Transverse colon (tissue), 4 donors: Measurements from ENCODE around the gene ENTPD3. TPM values are rescaled to one million over a fixed set of nuclear protein-coding genes. Genes with fewer than 3 reads are reported as not detected.

Source experiments
- DNase-seq: peaks from one replicate; pipeline ENCODE4 v3.0.0-alpha.2; 2019
- H3K27ac ChIP-seq, 4 donors: fragments of 200-600 bp; sonication (generic); 2 replicates each; pipeline ENCODE4 v1.5.1; 2016 to 2018; ENCODE audit warnings: inconsistent platforms in 4 of 4
- H3K27me3 ChIP-seq: fragments of 200-600 bp; sonication (generic); 2 replicates; pipeline ENCODE4 v1.5.1; 2017; ENCODE audit warnings: inconsistent platforms
- H3K36me3 ChIP-seq, 4 donors: fragments of 200-600 bp; sonication (generic); 2 replicates each; pipeline ENCODE4 v1.5.1; 2017 to 2019; ENCODE audit warnings: inconsistent platforms in 4 of 4
- H3K4me1 ChIP-seq, 4 donors: fragments of 200-600 bp; sonication (generic); 2 replicates each; pipeline ENCODE4 v1.5.1; 2017 to 2020; ENCODE audit warnings: inconsistent platforms in 4 of 4
- H3K4me3 ChIP-seq, 4 donors: fragments of 200-600 bp; sonication (generic); 1 replicate in 1 of 4; 2 replicates in 3 of 4; pipeline versions ENCODE4 v1.5.1 to v1.6.1; 2017 to 2019; ENCODE audit warnings: inconsistent platforms in 4 of 4
- H3K9me3 ChIP-seq, 2 donors: fragments of 200-600 bp; sonication (generic); 2 replicates each; pipeline ENCODE4 v1.5.1; 2017 to 2019; ENCODE audit warnings: inconsistent platforms in 2 of 2
- EP300 ChIP-seq: sonication (generic); formaldehyde crosslinking; IDR thresholded peaks from one replicate; pipeline ENCODE4 v1.6.1; 2017; ENCODE audit warnings: antibody characterized with exemption, low read depth
- POLR2A ChIP-seq: fragments of 450-650 bp; IDR thresholded peaks from one replicate; pipeline ENCODE4 v1.6.1; 2016; ENCODE audit warnings: antibody characterized with exemption, mild to moderate bottlenecking, moderate library complexity
- POLR2AphosphoS5 ChIP-seq, 3 donors: sonication (generic); formaldehyde crosslinking; IDR thresholded peaks; one replicate each; pipeline ENCODE4 v1.6.1; 2016; ENCODE audit warnings: antibody characterized with exemption in 3 of 3
- WGBS, 2 donors: methylation state at CpG; one replicate each; pipeline ENCODE4 v1.1.5; 2018; ENCODE audit warnings: low coverage in 1 of 2; 5-methylcytosine and 5-hydroxymethylcytosine counted together
- in situ Hi-C, 4 donors: fragments of 200-750 bp; cut with MboI; loops; one replicate each; pipeline versions ENCODE4 v1.15.0 to v1.15.1; 2017; ENCODE audit warnings: low sequenced_read_pairs in 3 of 4, low pct_ligation_motif_present in 1 of 4, low pct_unique_long_range_greater_than_20kb in 1 of 4
- intact Hi-C: fragments of 100-400 bp; cut with DNase I; formaldehyde crosslinking; loops from one replicate; pipeline ENCODE4 v1.15.1; 2023; ENCODE audit warnings: low total_unique reads
- total RNA-seq, 4 donors: library from RNA; depleted of rRNA; stranded (reverse); fragments of >200 nt; gene quantifications; one replicate each; pipeline ENCODE4 v1.1.0, GENCODE V29; 2016
- TF ChIP-seq, protein P1 (sequence below), 5 experiments: fragments of 200-600 bp in 3 of 5; fragments of 450-650 bp in 2 of 5; sonication (generic) in 3 of 5; IDR thresholded peaks; 1 replicate in 2 of 5; 2 replicates in 3 of 5; pipeline ENCODE4 v1.5.1; 2016 to 2017; ENCODE audit warnings: antibody characterized with exemption in 5 of 5, inconsistent platforms in 3 of 5, mild to moderate bottlenecking in 2 of 5, moderate library complexity in 1 of 5

The ENTPD3 gene
- total RNA-seq, 4 donors from 2014 or later = 0.37 to 7.2 (median 2.0) TPM

DNA sequence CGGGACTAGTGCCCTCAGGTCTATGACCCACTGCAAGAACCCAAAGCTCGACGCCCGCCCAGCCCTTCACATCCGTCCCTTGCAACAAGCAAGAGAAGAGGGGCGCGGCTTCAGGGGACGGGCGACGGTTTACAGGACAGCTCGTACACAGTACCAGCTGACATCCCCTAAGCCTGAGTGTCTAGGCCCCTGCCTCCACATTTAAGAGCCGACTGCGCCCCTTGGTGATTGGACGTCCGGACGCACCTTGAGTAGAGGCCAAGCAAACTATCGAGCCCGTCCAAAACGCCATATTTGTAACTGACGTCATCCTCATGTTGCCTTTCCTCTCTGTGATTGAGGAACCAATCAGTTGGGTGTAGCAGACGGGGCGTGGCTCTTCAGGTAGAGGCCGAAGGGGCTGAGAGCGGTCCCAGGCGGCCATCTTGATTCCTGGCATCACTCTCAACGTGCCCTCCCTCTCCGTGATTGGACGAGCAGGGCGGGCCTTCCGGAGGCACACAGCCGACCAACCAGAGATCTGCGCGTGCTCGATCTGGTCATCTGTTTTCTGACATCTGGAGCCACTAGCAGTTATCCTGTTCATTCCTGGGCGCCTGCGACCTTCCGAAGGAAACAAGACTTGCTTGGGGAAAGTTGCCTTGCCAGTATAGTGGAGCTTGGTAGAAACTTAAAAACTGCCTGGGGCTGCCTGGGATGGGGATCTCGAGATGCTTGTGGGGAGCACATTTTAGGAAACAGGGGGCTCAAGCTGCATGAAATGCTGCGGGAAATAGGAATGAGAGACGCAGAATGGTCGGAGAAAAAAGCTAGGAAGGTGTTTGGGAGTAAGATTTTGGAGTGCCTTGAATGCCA, 66.1 kb downstream of the ENTPD3 start:
- WGBS, 2 donors = 0 to 1% methylated on average over 4 to 39 of the region's 41 CpGs
- peak; percentile 99 for DNase-seq
- H3K9me3 ChIP-seq = no peaks in the 10 kb centered on the region
- in situ Hi-C loops (no loop called here), intact Hi-C loops (no loop called here)
- no peaks in the 10 kb centered on the region for H3K27me3 ChIP-seq
- no peaks in the 10 kb centered on the region for H3K36me3 ChIP-seq
- H3K4me3 ChIP-seq = peak overlapping the region; percentile 60 to 68 (median 65)
- peaks cover 17 to 30% (median 21%) of the 10 kb centered on the region in 4 donors for H3K4me1 ChIP-seq
- no peak for TF ChIP-seq EP300
- TF ChIP-seq POLR2AphosphoS5 (IDR thresholded peaks at IDR 0.05) = peak; percentile 80 to 92 (median 90)
- TF ChIP-seq, protein P1, sequence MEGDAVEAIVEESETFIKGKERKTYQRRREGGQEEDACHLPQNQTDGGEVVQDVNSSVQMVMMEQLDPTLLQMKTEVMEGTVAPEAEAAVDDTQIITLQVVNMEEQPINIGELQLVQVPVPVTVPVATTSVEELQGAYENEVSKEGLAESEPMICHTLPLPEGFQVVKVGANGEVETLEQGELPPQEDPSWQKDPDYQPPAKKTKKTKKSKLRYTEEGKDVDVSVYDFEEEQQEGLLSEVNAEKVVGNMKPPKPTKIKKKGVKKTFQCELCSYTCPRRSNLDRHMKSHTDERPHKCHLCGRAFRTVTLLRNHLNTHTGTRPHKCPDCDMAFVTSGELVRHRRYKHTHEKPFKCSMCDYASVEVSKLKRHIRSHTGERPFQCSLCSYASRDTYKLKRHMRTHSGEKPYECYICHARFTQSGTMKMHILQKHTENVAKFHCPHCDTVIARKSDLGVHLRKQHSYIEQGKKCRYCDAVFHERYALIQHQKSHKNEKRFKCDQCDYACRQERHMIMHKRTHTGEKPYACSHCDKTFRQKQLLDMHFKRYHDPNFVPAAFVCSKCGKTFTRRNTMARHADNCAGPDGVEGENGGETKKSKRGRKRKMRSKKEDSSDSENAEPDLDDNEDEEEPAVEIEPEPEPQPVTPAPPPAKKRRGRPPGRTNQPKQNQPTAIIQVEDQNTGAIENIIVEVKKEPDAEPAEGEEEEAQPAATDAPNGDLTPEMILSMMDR (IDR thresholded peaks at IDR 0.05) = no peak
- TF ChIP-seq POLR2A = peak; percentile 87
- H3K27ac ChIP-seq = peak overlapping the region; percentile 89 to 92 (median 90)

DNA sequence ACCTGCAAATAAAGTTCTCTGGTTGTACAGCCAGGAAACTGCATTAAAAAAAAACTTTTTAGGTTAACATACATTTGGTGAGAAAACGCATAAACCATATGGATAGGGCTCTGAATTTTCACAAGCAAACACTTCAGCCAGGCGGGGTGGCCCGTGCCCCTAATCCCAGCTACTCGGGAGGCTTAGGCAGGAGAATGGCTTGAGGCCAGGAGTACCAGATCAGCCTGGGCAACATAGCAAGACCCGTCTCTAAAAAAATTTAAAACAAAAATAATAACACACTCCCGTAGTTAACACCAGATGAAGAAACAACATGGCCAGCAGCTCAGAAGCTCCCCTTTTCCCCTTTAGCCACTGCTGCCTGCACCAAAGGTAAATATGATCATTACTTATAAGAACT, 66.9 kb downstream of the ENTPD3 start:
- Histone ChIP-seq H3K36me3 (peaks cover 0 to 8% (median 1%) of the 10 kb centered on the region in 4 donors), H3K27me3 (no peaks in the 10 kb centered on the region), H3K4me3 (peak overlapping the region in 2 of 4 donors; percentile 62 to 68), H3K27ac (peak overlapping the region; percentile 89 to 92 (median 90)), H3K9me3 (no peaks in the 10 kb centered on the region), H3K4me1 (peaks cover 23 to 39% (median 29%) of the 10 kb centered on the region in 4 donors)
- intact Hi-C loops (no loop called here), in situ Hi-C loops (no loop called here)
- no peak for TF ChIP-seq POLR2A
- TF ChIP-seq, protein P1 (IDR thresholded peaks at IDR 0.05) = no peak
- TF ChIP-seq POLR2AphosphoS5 (IDR thresholded peaks at IDR 0.05) = no peak
- no peak for TF ChIP-seq EP300
- no peak for DNase-seq
- WGBS, 2 donors = 26 to 28% methylated on average over 5 to 6 of the region's 6 CpGs

DNA sequence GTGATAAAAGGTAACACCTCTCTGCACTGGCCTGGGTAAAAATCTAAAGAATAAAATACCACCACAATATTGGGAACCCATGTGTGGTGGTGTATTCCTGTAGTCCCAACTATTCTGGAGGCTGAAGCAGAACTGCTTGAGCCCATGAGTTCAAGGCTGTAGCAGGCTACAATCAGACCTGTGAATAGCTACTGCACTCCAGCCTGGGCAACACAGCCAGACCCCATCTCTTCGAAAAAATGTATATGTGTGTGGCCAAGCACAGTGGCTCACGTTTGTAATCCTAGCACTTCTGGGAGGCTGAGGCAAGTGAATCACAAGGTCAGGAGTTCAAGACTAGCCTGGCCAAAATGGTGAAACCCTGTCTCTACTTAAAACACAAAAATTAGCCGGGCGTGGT, 68.3 kb downstream of the ENTPD3 start:
- no peaks in the 10 kb centered on the region for H3K9me3 ChIP-seq
- TF ChIP-seq POLR2AphosphoS5 (IDR thresholded peaks at IDR 0.05) (no peak), EP300 (no peak), POLR2A (no peak)
- TF ChIP-seq, protein P1 (IDR thresholded peaks at IDR 0.05) = no peak
- H3K27me3 ChIP-seq = no peaks in the 10 kb centered on the region
- H3K4me1 ChIP-seq = peaks cover 23 to 44% (median 33%) of the 10 kb centered on the region in 4 donors
- intact Hi-C loops = no loop called here
- H3K27ac ChIP-seq = no peak overlapping the region
- DNase-seq = no peak
- no peak overlapping the region for H3K4me3 ChIP-seq
- in situ Hi-C loops = no loop called here
- H3K36me3 ChIP-seq = peaks cover 0 to 20% (median 5%) of the 10 kb centered on the region in 4 donors
- WGBS, 2 donors = 91% methylated on average over 4 of the region's 4 CpGs; no CpG with 5 or more reads in 1 of the 2 donors

DNA sequence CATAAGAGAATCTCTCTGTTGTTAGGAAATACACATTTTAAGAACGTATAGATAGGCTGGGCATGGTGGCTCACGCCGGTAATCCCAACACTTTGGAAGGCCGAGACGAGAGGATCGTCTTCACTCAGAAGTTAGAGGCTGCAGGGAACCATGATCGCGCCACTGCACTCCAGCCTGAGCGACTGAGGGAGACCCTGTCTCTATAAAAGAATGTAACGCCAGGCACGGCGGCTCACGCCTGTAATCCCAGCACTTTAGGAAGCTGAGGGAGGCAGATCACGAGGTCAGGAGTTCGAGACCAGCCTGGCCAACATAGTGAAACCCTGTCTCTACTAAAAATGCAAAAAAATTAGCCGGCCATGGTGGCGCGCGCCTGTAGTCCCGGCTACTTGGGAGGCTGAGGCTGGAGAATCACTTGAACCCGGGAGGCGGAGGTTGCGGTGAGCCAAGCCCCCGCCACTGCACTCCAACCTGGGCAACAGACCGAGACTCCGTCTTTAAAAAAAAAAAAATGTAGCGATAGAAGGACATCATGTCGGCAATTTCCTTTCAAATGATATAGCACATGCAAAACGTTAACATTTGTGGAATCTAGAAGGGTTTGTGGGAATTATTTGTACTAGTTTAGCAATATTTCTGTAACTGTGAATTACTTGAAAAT, 69.4 kb downstream of the ENTPD3 start:
- no peaks in the 10 kb centered on the region for H3K9me3 ChIP-seq
- intact Hi-C loops = no loop called here
- H3K36me3 ChIP-seq = peaks cover 0 to 30% (median 10%) of the 10 kb centered on the region in 4 donors
- no peaks in the 10 kb centered on the region for H3K27me3 ChIP-seq
- peak overlapping the region; percentile 89 to 92 (median 90) for H3K27ac ChIP-seq
- peaks cover 23 to 44% (median 33%) of the 10 kb centered on the region in 4 donors for H3K4me1 ChIP-seq
- WGBS, 2 donors = 50 to 64% methylated on average over 9 to 29 of the region's 29 CpGs
- no peak for DNase-seq
- H3K4me3 ChIP-seq = peak overlapping the region; percentile 64 to 97 (median 78)
- in situ Hi-C loops = no loop called here
- TF ChIP-seq EP300 (no peak), POLR2AphosphoS5 (IDR thresholded peaks at IDR 0.05) (no peak), POLR2A (no peak)
- TF ChIP-seq, protein P1 (IDR thresholded peaks at IDR 0.05) = no peak
